CD4-positive, alpha-beta T cell (primary cell): Measurements from ENCODE around the gene GADD45A. TPM values are rescaled to one million over a fixed set of nuclear protein-coding genes. Genes with fewer than 3 reads are reported as not detected.
A peak's percentile ranks its signal among the peaks of the same experiment; 100 is the strongest.
"Not testable (repeated sequence)": the region's sequence is repeated elsewhere in the genome, so short reads cannot be mapped to it uniquely, and the experiment has no call there.

Experiments used
- ATAC-seq: fragments of 200-7000 bp; cut with Tn5 transposase; one replicate; pipeline ENCODE4 v1.10.0; 2022; ENCODE audit warnings: mild to moderate bottlenecking; ENCODE audit not compliant: poor library complexity
- CTCF ChIA-PET: fragments of 350-600 bp; sonication (Branson Sonifier 250); formaldehyde crosslinking; loops from one replicate; lab custom pipeline; 2021; ENCODE audit warnings: antibody characterized with exemption, inconsistent platforms; lab: Charles Lee
- POLR2A ChIA-PET: fragments of 350-600 bp; sonication (Branson Sonifier 250); formaldehyde crosslinking; loops from one replicate; lab custom pipeline; 2021; ENCODE audit warnings: antibody characterized with exemption, inconsistent platforms; lab: Charles Lee
- DNase-seq, 14 experiments: peaks; one replicate each; pipeline ENCODE4 v3.0.0-alpha.2; 2013 to 2020; ENCODE audit warnings: mixed read lengths in 2 of 14
- H3K27ac ChIP-seq, 2 donors: one replicate each; pipeline versions ENCODE4 v1.5.1 to v1.7.0; 2013; ENCODE audit warnings: low read length in 2 of 2, low read depth in 1 of 2, mild to moderate bottlenecking in 1 of 2
- H3K27me3 ChIP-seq, 2 experiments: 1 replicate in 1 of 2; 2 replicates in 1 of 2; pipeline versions ENCODE4 v1.6.1 to v1.7.0; 2013; ENCODE audit warnings: low read length in 2 of 2, control low read depth in 1 of 2, mild to moderate bottlenecking in 1 of 2, moderate library complexity in 1 of 2; ENCODE audit not compliant: insufficient read depth in 2 of 2, control insufficient read depth in 1 of 2
- H3K36me3 ChIP-seq: one replicate; pipeline ENCODE4 v1.6.1; 2013; ENCODE audit warnings: low read length, control low read depth; ENCODE audit not compliant: insufficient read depth
- H3K4me1 ChIP-seq: one replicate; pipeline ENCODE4 v1.6.1; 2013; ENCODE audit warnings: low read length, control low read depth; ENCODE audit not compliant: insufficient read depth
- H3K4me3 ChIP-seq: one replicate; pipeline ENCODE4 v1.5.1; 2013; ENCODE audit warnings: mild to moderate bottlenecking, low read length, moderate library complexity
- H3K9me3 ChIP-seq, 2 experiments: 1 replicate in 1 of 2; 2 replicates in 1 of 2; pipeline versions ENCODE4 v1.6.1 to v1.7.0; 2013; ENCODE audit warnings: low read length in 2 of 2, mild to moderate bottlenecking in 2 of 2, control low read depth in 1 of 2, moderate library complexity in 1 of 2; ENCODE audit not compliant: control insufficient read depth in 1 of 2, insufficient read depth in 1 of 2
- H3K27ac Mint-ChIP-seq: one replicate; pipeline ENCODE4 v1.8.0; 2020; ENCODE audit warnings: mixed read lengths
- H3K27me3 Mint-ChIP-seq: one replicate; pipeline ENCODE4 v1.8.0; 2021; ENCODE audit warnings: mixed read lengths
- H3K36me3 Mint-ChIP-seq: one replicate; pipeline ENCODE4 v1.8.0; 2021; ENCODE audit warnings: low read depth, mixed read lengths
- H3K4me1 Mint-ChIP-seq: one replicate; pipeline ENCODE4 v1.8.0; 2021; ENCODE audit warnings: low read depth, mixed read lengths
- H3K4me3 Mint-ChIP-seq: one replicate; pipeline ENCODE4 v1.8.0; 2020; ENCODE audit warnings: mild to moderate bottlenecking, mixed read lengths
- H3K9me3 Mint-ChIP-seq: one replicate; pipeline ENCODE4 v1.8.0; 2020; ENCODE audit warnings: mixed read lengths
- CTCF ChIP-seq: fragments of 200-600 bp; IDR thresholded peaks from one replicate; pipeline ENCODE4 v1.8.0; 2022; ENCODE audit warnings: antibody characterized with exemption, mild to moderate bottlenecking
- intact Hi-C, 2 experiments: fragments of 100-400 bp; cut with DNase I in 1 of 2; cut with micrococcal nuclease in 1 of 2; formaldehyde crosslinking; loops; one replicate each; pipeline versions ENCODE4 v1.15.1 to v1.9.0; 2023 to 2025; cut with DNase I, micrococcal nuclease
- total RNA-seq, 174 experiments: library from RNA in 2 of 174; stranded (reverse) in 2 of 174; gene quantifications; one replicate each; pipeline ENCODE4 v1.2.3 and lab custom pipeline; 2021 to 2026

Gene GADD45A
- total RNA-seq, 2 experiments from 2014 or later = 136 to 140 TPM

GRCh38 chr1:67652800-67653199 is 32.2 kb upstream of the GADD45A start:
- Histone ChIP-seq H3K27ac (no peak overlapping the region), H3K36me3 (no peaks in the 10 kb centered on the region), H3K4me1 (no peaks in the 10 kb centered on the region), H3K27me3 (no peaks in the 10 kb centered on the region), H3K4me3 (no peak overlapping the region), H3K9me3 (no peaks in the 10 kb centered on the region)
- no peak for ATAC-seq
- TF ChIP-seq CTCF = no peak
- Mint-ChIP-seq H3K36me3 (no peaks in the 10 kb centered on the region), H3K27ac (no peak overlapping the region), H3K27me3 (no peaks in the 10 kb centered on the region), H3K9me3 (no peaks in the 10 kb centered on the region), H3K4me3 (no peak overlapping the region), H3K4me1 (no peaks in the 10 kb centered on the region)
- intact Hi-C loops = no loop called here
- CTCF ChIA-PET = no interaction called here
- DNase-seq = peak in 2 of 14 experiments; percentile 5 to 15
- POLR2A ChIA-PET = no interaction called here

- no peak overlapping the region for H3K27ac Mint-ChIP-seq
- intact Hi-C loops = no loop called here
- no peak for ATAC-seq
- H3K4me1 Mint-ChIP-seq = no peaks in the 10 kb centered on the region
- H3K36me3 Mint-ChIP-seq = no peaks in the 10 kb centered on the region
- Histone ChIP-seq H3K27me3 (no peaks in the 10 kb centered on the region), H3K27ac (no peak overlapping the region), H3K4me3 (no peak overlapping the region), H3K36me3 (no peaks in the 10 kb centered on the region), H3K4me1 (no peaks in the 10 kb centered on the region), H3K9me3 (no peaks in the 10 kb centered on the region)
- CTCF ChIA-PET = no interaction called here
- POLR2A ChIA-PET = interaction anchor here (0.7 kb wide), 2 partner anchors 15 to 90 kb away, joined by 3 read pairs; no protein-coding TSS in a partner anchor
- DNase-seq = no peak
- H3K9me3 Mint-ChIP-seq = no peaks in the 10 kb centered on the region
- peaks cover 4% of the 10 kb centered on the region for H3K27me3 Mint-ChIP-seq
- TF ChIP-seq CTCF = no peak
- H3K4me3 Mint-ChIP-seq = no peak overlapping the region
Observed at GRCh38 chr1:67653304-67653703, 31.7 kb upstream of the GADD45A start.

GRCh38 chr1:67655581-67655980 is 29.4 kb upstream of the GADD45A start:
- DNase-seq (no peak), ATAC-seq (no peak)
- ChIA-PET CTCF (no interaction called here), POLR2A (no interaction called here)
- H3K36me3 ChIP-seq = no peaks in the 10 kb centered on the region
- no peaks in the 10 kb centered on the region for H3K9me3 Mint-ChIP-seq
- no peaks in the 10 kb centered on the region for H3K9me3 ChIP-seq
- H3K4me1 ChIP-seq = no peaks in the 10 kb centered on the region
- peaks cover 20% of the 10 kb centered on the region for H3K27me3 Mint-ChIP-seq
- no peaks in the 10 kb centered on the region for H3K4me1 Mint-ChIP-seq
- intact Hi-C loops = no loop called here
- TF ChIP-seq CTCF = no peak
- no peaks in the 10 kb centered on the region for H3K27me3 ChIP-seq
- H3K27ac ChIP-seq = no peak overlapping the region
- no peaks in the 10 kb centered on the region for H3K36me3 Mint-ChIP-seq
- H3K27ac Mint-ChIP-seq = no peak overlapping the region
- no peak overlapping the region for H3K4me3 ChIP-seq
- H3K4me3 Mint-ChIP-seq = no peak overlapping the region

GRCh38 chr1:67657152-67657551 is 27.8 kb upstream of the GADD45A start:
- H3K9me3 ChIP-seq, intact Hi-C loops, H3K27ac ChIP-seq, H3K27ac Mint-ChIP-seq, H3K9me3 Mint-ChIP-seq, H3K4me1 Mint-ChIP-seq, CTCF ChIA-PET, H3K36me3 ChIP-seq, DNase-seq, H3K4me3 ChIP-seq, H3K36me3 Mint-ChIP-seq, H3K27me3 ChIP-seq, ATAC-seq, H3K4me1 ChIP-seq, H3K4me3 Mint-ChIP-seq: not testable (repeated sequence)
- peaks cover 31% of the 10 kb centered on the region for H3K27me3 Mint-ChIP-seq
- POLR2A ChIA-PET = interaction anchor here (0.7 kb wide), 1 partner anchor 81 kb away, joined by 3 read pairs; no protein-coding TSS in a partner anchor
